ENCODE data around the gene CCDC92. TPM values are rescaled to one million over a fixed set of nuclear protein-coding genes. Genes with fewer than 3 reads are reported as not detected.

CCDC92 gene
- total and polyA plus RNA-seq, 2 of the 8 experiments (the other 6 are each of a cell fraction or from before 2014, with no cell fraction given) = 0.43 to 0.51 TPM

- Histone ChIP-seq H2BK120ac (replicated peaks; ENCODE audit: low read depth, low read length) (no peak overlapping the region), H3K79me2 (ENCODE audit: control insufficient read depth in 1 of 2, insufficient read depth in 2 of 2, low read length in 2 of 2) (no peaks in the 10 kb centered on the region), H3K79me1 (ENCODE audit: low read depth, low read length) (no peaks in the 10 kb centered on the region; the same call in 1 of the 2 replicates), H3K36me3 (ENCODE audit: control insufficient read depth in 2 of 4, insufficient read depth in 4 of 4, low read length in 3 of 4) (peaks cover 0 to 3% (median under 1%) of the 10 kb centered on the region in 4 experiments; a peak in 2 of 8 replicates), H4K8ac (ENCODE audit: extremely low read depth, insufficient read depth, low read length) (no peak overlapping the region), H4K20me1 (replicated peaks in 1 of 2; ENCODE audit: control insufficient read depth in 1 of 2, insufficient read depth in 2 of 2, low read length in 2 of 2) (peaks cover 3 to 14% of the 10 kb centered on the region in 2 experiments), H3K23ac (ENCODE audit: insufficient read length) (no peak overlapping the region), H3K23me2 (ENCODE audit: low read depth, low read length) (no peaks in the 10 kb centered on the region), H3K56ac (replicated peaks; ENCODE audit: insufficient read length, low read depth, low read length) (no peak overlapping the region), H3K27ac (ENCODE audit: low read depth, low read length) (no peak overlapping the region), H2AK5ac (ENCODE audit: low read depth, low read length) (no peak overlapping the region), H2BK15ac (ENCODE audit: low read length) (no peak overlapping the region), H3K9ac (replicated peaks in 1 of 4; ENCODE audit: extremely low read depth in 1 of 4, low read depth in 3 of 4, low read length in 3 of 4) (no peak overlapping the region), H3K4me2 (ENCODE audit: insufficient read depth in 1 of 2, low read depth in 2 of 2, low read length in 2 of 2) (no peak overlapping the region), H2BK20ac (ENCODE audit: low read length) (no peak overlapping the region), H3K4me1 (replicated peaks in 1 of 4; ENCODE audit: control insufficient read depth in 3 of 4, insufficient read depth in 4 of 4, low read length in 3 of 4) (no peaks in the 10 kb centered on the region), H2BK12ac (ENCODE audit: low read depth, low read length) (no peak overlapping the region), H3K18ac (ENCODE audit: extremely low read depth, low read length) (no peak overlapping the region), H4K91ac (replicated peaks; ENCODE audit: insufficient read length, low read length) (no peak overlapping the region), H4K5ac (ENCODE audit: insufficient read length, low read depth, low read length) (no peak overlapping the region), H3K27me3 (replicated peaks in 1 of 4; ENCODE audit: control insufficient read depth in 3 of 4, extremely low read depth in 1 of 4, insufficient read depth in 3 of 4, low read length in 3 of 4) (no peaks in the 10 kb centered on the region), H2BK5ac (ENCODE audit: low read depth, low read length) (no peak overlapping the region), H2AFZ (ENCODE audit: low read length) (no peak overlapping the region), H3K4me3 (ENCODE audit: extremely low read depth in 1 of 4, insufficient read depth in 2 of 4, low read depth in 3 of 4, low read length in 4 of 4) (no peak overlapping the region), H3K4ac (replicated peaks; ENCODE audit: insufficient read length, low read depth, low read length) (no peak overlapping the region), H3K14ac (ENCODE audit: insufficient read length) (no peak overlapping the region), H3K9me3 (ENCODE audit: insufficient read depth in 2 of 2, low read depth in 1 of 2, low read length in 1 of 2) (no peaks in the 10 kb centered on the region)
- TF ChIP-seq PHF8 (conservative IDR thresholded peaks at IDR 0.05; ENCODE audit: low read depth, low read length) (no peak), POLR2AphosphoS5 (IDR thresholded peaks at IDR 0.05; ENCODE audit: low read depth, low read length) (no peak), POLR2A (IDR thresholded peaks at IDR 0.05; ENCODE audit: control extremely low read depth in 1 of 2, low read depth in 2 of 2, low read length in 2 of 2) (no peak), KDM4A (IDR thresholded peaks at IDR 0.05; ENCODE audit: low read depth, low read length, severe bottlenecking) (no peak), HDAC2 (IDR thresholded peaks at IDR 0.05; ENCODE audit: borderline replicate concordance in 1 of 2, low read depth in 2 of 2, low read length in 2 of 2) (no peak), TAF1 (IDR thresholded peaks at IDR 0.05; ENCODE audit: low read depth, low read length) (no peak), JUND (IDR thresholded peaks at IDR 0.05; ENCODE audit: low read length) (no peak), CHD2 (IDR thresholded peaks at IDR 0.05; ENCODE audit: low read length) (no peak)
- no peak for DNase-seq (ENCODE audit: low read depth in 1 of 2, low spot score in 2 of 2)
- no peak for FAIRE-seq
- POLR2A ChIA-PET (ENCODE audit: partially characterized antibody) = no interaction called here
- CTCF ChIA-PET (ENCODE audit: partially characterized antibody) = interaction anchor here (0.5 to 1.9 kb wide), 5 partner anchors 22 to 803 kb away, joined by 3 to 6 read pairs (median 3); no protein-coding TSS in a partner anchor
- WGBS, 2 experiments (ENCODE audit: extremely low coverage in 1 of 2, insufficient coverage in 1 of 2, insufficient read length in 1 of 2, insufficient replicate concordance in 2 of 2, low coverage in 1 of 2, low lambda C conversion rate in 2 of 2, missing lambda C conversion rate in 1 of 2) = 90% methylated on average over 11 of the region's 11 CpGs; no CpG with 5 or more reads in 1 of the 2 experiments
Measured at GRCh38 chr12:124006085-124006845, 33.6 kb upstream of the CCDC92 start.
